Measurements from ENCODE around the gene SNX8. TPM values are rescaled to one million over a fixed set of nuclear protein-coding genes. Genes with fewer than 3 reads are reported as not detected.

Gene SNX8
- total and polyA plus RNA-seq, 2 of the 8 experiments (the other 6 are each of a cell fraction or from before 2014, with no cell fraction given): 46.2 to 70.8 TPM

DNA sequence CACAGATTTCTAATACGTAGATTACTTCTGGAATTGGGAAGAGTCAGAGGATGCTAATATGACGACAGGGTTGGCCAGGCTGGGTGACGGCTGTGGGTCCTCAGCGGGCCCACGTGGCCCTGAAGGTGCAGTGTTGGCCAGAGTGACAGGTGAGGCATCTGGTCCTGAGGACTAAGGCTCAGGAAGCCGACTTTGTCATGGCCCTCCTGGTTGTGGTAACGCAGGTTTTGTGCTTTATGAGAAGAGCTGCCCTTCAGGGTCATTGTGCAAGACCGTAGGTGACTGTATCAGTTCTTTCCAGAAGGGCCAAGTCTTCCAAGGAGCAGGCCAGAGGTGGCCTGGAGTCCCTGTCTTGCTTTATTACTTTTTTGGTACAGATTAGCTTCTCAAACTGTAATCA lies 42.9 kb upstream of the SNX8 start (continued):
- TF ChIP-seq CBX5 (IDR thresholded peaks at IDR 0.05; ENCODE audit: low read depth, low read length): no peak
